ENCODE measurements around the gene TMLHE. TPM values are rescaled to one million over a fixed set of nuclear protein-coding genes. Genes with fewer than 3 reads are reported as not detected.

The TMLHE gene
- total and polyA plus RNA-seq, 2 of the 13 experiments (the other 11 are each of a cell fraction or from before 2014, with no cell fraction given) = 12.5 to 14.2 TPM

DNA sequence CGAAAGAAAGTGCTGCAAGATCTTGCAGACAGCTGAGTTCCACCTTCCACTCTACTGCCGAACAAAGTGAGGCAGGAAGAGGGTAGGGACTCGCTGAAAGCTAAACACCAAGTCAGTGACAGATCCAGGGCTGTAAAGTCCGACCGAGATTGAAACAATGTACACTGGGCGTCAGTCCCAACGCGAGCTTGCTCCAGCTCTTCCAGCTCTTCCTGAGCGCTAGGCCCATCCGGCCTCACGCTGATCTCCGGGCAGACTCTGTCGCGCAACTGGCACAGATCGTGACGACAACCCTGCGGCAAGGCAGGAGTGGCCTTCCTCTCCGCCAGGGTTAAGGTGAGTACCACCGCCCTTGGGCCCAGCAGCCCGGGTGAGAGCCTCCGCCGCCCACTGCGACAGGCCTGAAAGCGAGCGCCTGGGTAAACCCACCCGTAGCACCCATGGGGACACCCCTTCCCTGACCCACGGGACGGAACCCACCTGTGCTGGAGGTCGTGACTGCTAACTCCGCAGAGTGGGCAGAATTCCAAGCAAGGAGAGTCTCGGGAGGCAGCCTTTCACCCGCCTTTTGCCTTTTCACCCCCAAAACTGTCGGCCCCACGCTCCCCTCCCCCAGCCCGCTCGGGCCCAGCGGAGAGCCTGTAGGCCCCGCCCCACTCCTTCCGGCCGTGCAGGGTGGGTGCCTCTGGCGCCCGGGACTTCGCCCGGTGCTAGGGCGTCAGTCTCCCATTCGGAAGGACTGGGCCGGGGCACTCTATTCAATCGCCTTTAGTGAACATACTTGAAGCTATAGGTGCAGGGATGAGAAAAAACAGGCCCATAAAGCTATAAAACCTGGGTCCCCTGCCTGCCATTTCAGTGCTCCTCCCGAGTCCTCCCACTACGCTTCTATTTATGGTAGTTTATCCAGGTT lies at the start of gene TMLHE, which contains the start of gene SPRY3 (continued):
- TF ChIP-seq, protein P1, sequence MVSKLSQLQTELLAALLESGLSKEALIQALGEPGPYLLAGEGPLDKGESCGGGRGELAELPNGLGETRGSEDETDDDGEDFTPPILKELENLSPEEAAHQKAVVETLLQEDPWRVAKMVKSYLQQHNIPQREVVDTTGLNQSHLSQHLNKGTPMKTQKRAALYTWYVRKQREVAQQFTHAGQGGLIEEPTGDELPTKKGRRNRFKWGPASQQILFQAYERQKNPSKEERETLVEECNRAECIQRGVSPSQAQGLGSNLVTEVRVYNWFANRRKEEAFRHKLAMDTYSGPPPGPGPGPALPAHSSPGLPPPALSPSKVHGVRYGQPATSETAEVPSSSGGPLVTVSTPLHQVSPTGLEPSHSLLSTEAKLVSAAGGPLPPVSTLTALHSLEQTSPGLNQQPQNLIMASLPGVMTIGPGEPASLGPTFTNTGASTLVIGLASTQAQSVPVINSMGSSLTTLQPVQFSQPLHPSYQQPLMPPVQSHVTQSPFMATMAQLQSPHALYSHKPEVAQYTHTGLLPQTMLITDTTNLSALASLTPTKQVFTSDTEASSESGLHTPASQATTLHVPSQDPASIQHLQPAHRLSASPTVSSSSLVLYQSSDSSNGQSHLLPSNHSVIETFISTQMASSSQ (IDR thresholded peaks at IDR 0.05; ENCODE audit: low read depth) = no peak
- TF ChIP-seq, protein P1 (CRISPR knock-in tag; IDR thresholded peaks at IDR 0.05; ENCODE audit: borderline replicate concordance) = no peak
- TF ChIP-seq, protein P2, sequence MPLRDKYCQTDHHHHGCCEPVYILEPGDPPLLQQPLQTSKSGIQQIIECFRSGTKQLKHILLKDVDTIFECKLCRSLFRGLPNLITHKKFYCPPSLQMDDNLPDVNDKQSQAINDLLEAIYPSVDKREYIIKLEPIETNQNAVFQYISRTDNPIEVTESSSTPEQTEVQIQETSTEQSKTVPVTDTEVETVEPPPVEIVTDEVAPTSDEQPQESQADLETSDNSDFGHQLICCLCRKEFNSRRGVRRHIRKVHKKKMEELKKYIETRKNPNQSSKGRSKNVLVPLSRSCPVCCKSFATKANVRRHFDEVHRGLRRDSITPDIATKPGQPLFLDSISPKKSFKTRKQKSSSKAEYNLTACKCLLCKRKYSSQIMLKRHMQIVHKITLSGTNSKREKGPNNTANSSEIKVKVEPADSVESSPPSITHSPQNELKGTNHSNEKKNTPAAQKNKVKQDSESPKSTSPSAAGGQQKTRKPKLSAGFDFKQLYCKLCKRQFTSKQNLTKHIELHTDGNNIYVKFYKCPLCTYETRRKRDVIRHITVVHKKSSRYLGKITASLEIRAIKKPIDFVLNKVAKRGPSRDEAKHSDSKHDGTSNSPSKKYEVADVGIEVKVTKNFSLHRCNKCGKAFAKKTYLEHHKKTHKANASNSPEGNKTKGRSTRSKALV (CRISPR knock-in tag; IDR thresholded peaks at IDR 0.05) = no peak
- no peak for TF ChIP-seq ZBTB8A (CRISPR knock-in tag; IDR thresholded peaks at IDR 0.05; ENCODE audit: borderline replicate concordance, low read depth)
- TF ChIP-seq SRSF1 (optimal IDR thresholded peaks at IDR 0.05; ENCODE audit: low read depth, low read length) = no peak
- TF ChIP-seq ZNF563 (CRISPR knock-in tag; IDR thresholded peaks at IDR 0.05) = no peak
- TF ChIP-seq NR2F1 (CRISPR knock-in tag; IDR thresholded peaks at IDR 0.05) = no peak
- no peak for TF ChIP-seq ZNF329 (CRISPR knock-in tag; IDR thresholded peaks at IDR 0.05; ENCODE audit: low read depth)
- TF ChIP-seq, protein P3, sequence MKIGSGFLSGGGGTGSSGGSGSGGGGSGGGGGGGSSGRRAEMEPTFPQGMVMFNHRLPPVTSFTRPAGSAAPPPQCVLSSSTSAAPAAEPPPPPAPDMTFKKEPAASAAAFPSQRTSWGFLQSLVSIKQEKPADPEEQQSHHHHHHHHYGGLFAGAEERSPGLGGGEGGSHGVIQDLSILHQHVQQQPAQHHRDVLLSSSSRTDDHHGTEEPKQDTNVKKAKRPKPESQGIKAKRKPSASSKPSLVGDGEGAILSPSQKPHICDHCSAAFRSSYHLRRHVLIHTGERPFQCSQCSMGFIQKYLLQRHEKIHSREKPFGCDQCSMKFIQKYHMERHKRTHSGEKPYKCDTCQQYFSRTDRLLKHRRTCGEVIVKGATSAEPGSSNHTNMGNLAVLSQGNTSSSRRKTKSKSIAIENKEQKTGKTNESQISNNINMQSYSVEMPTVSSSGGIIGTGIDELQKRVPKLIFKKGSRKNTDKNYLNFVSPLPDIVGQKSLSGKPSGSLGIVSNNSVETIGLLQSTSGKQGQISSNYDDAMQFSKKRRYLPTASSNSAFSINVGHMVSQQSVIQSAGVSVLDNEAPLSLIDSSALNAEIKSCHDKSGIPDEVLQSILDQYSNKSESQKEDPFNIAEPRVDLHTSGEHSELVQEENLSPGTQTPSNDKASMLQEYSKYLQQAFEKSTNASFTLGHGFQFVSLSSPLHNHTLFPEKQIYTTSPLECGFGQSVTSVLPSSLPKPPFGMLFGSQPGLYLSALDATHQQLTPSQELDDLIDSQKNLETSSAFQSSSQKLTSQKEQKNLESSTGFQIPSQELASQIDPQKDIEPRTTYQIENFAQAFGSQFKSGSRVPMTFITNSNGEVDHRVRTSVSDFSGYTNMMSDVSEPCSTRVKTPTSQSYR (CRISPR knock-in tag; IDR thresholded peaks at IDR 0.05; ENCODE audit: borderline replicate concordance) = peak; percentile 77
- TF ChIP-seq HNRNPK (IDR thresholded peaks at IDR 0.05; ENCODE audit: low read depth, low read length, poor library complexity, severe bottlenecking) = no peak
- TF ChIP-seq ARID2 (CRISPR knock-in tag; IDR thresholded peaks at IDR 0.05; ENCODE audit: borderline replicate concordance) = no peak
- no peak for TF ChIP-seq JARID2 (CRISPR knock-in tag; IDR thresholded peaks at IDR 0.05; ENCODE audit: insufficient replicate concordance)
- no peak for TF ChIP-seq ZNF781 (CRISPR knock-in tag; IDR thresholded peaks at IDR 0.05; ENCODE audit: borderline replicate concordance, not compliant biosample characterization)
- TF ChIP-seq NR1H2 (CRISPR knock-in tag; IDR thresholded peaks at IDR 0.05; ENCODE audit: borderline replicate concordance, low read depth) = no peak
- TF ChIP-seq, protein P4, sequence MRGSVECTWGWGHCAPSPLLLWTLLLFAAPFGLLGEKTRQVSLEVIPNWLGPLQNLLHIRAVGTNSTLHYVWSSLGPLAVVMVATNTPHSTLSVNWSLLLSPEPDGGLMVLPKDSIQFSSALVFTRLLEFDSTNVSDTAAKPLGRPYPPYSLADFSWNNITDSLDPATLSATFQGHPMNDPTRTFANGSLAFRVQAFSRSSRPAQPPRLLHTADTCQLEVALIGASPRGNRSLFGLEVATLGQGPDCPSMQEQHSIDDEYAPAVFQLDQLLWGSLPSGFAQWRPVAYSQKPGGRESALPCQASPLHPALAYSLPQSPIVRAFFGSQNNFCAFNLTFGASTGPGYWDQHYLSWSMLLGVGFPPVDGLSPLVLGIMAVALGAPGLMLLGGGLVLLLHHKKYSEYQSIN (CRISPR knock-in tag; IDR thresholded peaks at IDR 0.05; ENCODE audit: borderline replicate concordance) = no peak
- TF ChIP-seq WIZ (CRISPR knock-in tag; IDR thresholded peaks at IDR 0.05) = no peak
